NT2/D1 (cell line): ENCODE measurements around the gene ERGIC1.

ENCODE experiments used
- SUZ12 ChIP-seq: IDR thresholded peaks from 2 replicates; pipeline ENCODE4 v1.6.1; 2011; ENCODE audit not compliant: insufficient read length, insufficient read depth; ENCODE audit errors: extremely low read depth
- YY1 ChIP-seq: IDR thresholded peaks from 2 replicates; pipeline ENCODE4 v1.6.1; 2011; ENCODE audit not compliant: insufficient read length, insufficient read depth
- ZNF274 ChIP-seq: IDR thresholded peaks from 2 replicates; pipeline ENCODE4 v1.6.1; 2011; ENCODE audit warnings: mild to moderate bottlenecking, low read depth, low read length

- TF ChIP-seq ZNF274 (no peak), YY1 (no peak), SUZ12 (no peak)
Observed at GRCh38 chr5:172950176-172950965, 116.3 kb downstream of the ERGIC1 start.
